ENCODE results near the gene TPRKB.
"Not testable (repeated sequence)": the region's sequence is repeated elsewhere in the genome, so short reads cannot be mapped to it uniquely, and the experiment has no call there.

TPRKB gene

GRCh38 chr2:73736855-73737779 lies at the start of gene TPRKB:
Gene TPRKB, minus strand, starts transcription at chr2:73737345. Its CDS starts 2,776 bp downstream, at chr2:73734569.
- DNase-seq (ENCODE audit: low read depth in 3 of 3): peak; percentile 92 to 95 (median 92)

- not testable (repeated sequence) for DNase-seq (ENCODE audit: low read depth in 3 of 3)
These were observed 46.7 kb upstream of the TPRKB start, which contains the start of gene C2orf78 for GRCh38 chr2:73783883-73784282. Gene C2orf78, plus strand, starts transcription at chr2:73784183. Its CDS starts 127 bp downstream, at chr2:73784310.

GRCh38 chr2:73783402-73783801 lies 46.3 kb upstream of the TPRKB start:
- DNase-seq (ENCODE audit: low read depth in 3 of 3): not testable (repeated sequence)

GRCh38 chr2:73780237-73780582 lies 43.1 kb upstream of the TPRKB start:
- no peak for DNase-seq (ENCODE audit: low read depth in 3 of 3)

GRCh38 chr2:73779467-73780236 lies 42.5 kb upstream of the TPRKB start, which contains the start of gene DUSP11:
Gene DUSP11, minus strand, starts transcription at chr2:73780103. Its CDS starts 129 bp downstream, at chr2:73779974.
- DNase-seq (ENCODE audit: low read depth in 3 of 3): peak; percentile 93 to 98 (median 97)

GRCh38 chr2:73778867-73779466 lies 41.8 kb upstream of the TPRKB start:
- DNase-seq (ENCODE audit: low read depth in 3 of 3): not testable (repeated sequence)

GRCh38 chr2:73776869-73777519 lies 39.8 kb upstream of the TPRKB start:
- no peak for DNase-seq (ENCODE audit: low read depth in 3 of 3)

GRCh38 chr2:73776381-73776780 lies 39.2 kb upstream of the TPRKB start:
- no peak for DNase-seq (ENCODE audit: low read depth in 3 of 3)

- no peak for DNase-seq (ENCODE audit: low read depth in 3 of 3)
These were observed 35.7 kb upstream of the TPRKB start for GRCh38 chr2:73772819-73773218.

GRCh38 chr2:73770725-73771124 lies 33.6 kb upstream of the TPRKB start:
- no peak for DNase-seq (ENCODE audit: low read depth in 3 of 3)

- DNase-seq (ENCODE audit: low read depth in 3 of 3): no peak
These were observed 29.8 kb upstream of the TPRKB start for GRCh38 chr2:73766994-73767393.

GRCh38 chr2:73766349-73766748 lies 29.2 kb upstream of the TPRKB start:
- no peak for DNase-seq (ENCODE audit: low read depth in 3 of 3)

GRCh38 chr2:73764945-73765344 lies 27.8 kb upstream of the TPRKB start:
- DNase-seq (ENCODE audit: low read depth in 3 of 3): no peak

GRCh38 chr2:73762571-73762970 lies 25.4 kb upstream of the TPRKB start:
- DNase-seq (ENCODE audit: low read depth in 3 of 3): no peak

GRCh38 chr2:73759904-73760303 lies 22.8 kb upstream of the TPRKB start:
- DNase-seq (ENCODE audit: low read depth in 3 of 3): no peak

- no peak for DNase-seq (ENCODE audit: low read depth in 3 of 3)
These were observed 22.2 kb upstream of the TPRKB start for GRCh38 chr2:73759285-73759764.

GRCh38 chr2:73754332-73754731 lies 17.2 kb upstream of the TPRKB start:
- not testable (repeated sequence) for DNase-seq (ENCODE audit: low read depth in 3 of 3)

GRCh38 chr2:73749314-73749713 lies 12.2 kb upstream of the TPRKB start:
- DNase-seq (ENCODE audit: low read depth in 3 of 3): no peak

- DNase-seq (ENCODE audit: low read depth in 3 of 3): no peak
These were observed 9.7 kb upstream of the TPRKB start for GRCh38 chr2:73746877-73747208.

GRCh38 chr2:73746015-73746876 lies 9.1 kb upstream of the TPRKB start:
- DNase-seq (ENCODE audit: low read depth in 3 of 3): no peak

GRCh38 chr2:73740767-73741166 lies 3.6 kb upstream of the TPRKB start:
- DNase-seq (ENCODE audit: low read depth in 3 of 3): no peak
